Suppressor macrophage (primary cell): Measurements from ENCODE around the gene TMEM248.
"Not testable (repeated sequence)": the region's sequence is repeated elsewhere in the genome, so short reads cannot be mapped to it uniquely, and the experiment has no call there.

Source experiments
- DNase-seq, 4 experiments: peaks; one replicate each; pipeline ENCODE4 v3.0.0-alpha.2; 2020 to 2022

TMEM248 gene

DNA sequence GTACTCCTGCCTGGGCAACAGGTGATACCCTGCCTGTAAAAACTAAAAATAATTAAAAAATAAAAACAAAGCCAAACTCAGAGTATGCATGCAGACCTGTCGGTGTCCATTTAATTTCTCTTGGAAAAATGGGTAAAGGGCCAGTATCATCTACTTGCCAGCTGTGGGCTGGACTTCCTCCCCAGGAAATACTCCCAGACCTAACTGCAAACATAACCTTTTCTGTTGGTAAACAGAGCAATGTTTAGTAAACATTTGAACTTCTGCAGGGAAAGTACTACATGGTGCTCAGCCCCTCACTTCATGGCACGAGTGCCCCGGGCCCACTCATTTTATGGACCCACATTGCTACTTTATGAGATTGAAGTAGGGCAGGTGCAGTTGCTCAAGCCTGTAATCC lies 10.2 kb upstream of the TMEM248 start:
- DNase-seq: no peak

GRCh38 chr7:66911191-66911590 lies 9.8 kb upstream of the TMEM248 start:
- not testable (repeated sequence) for DNase-seq

GRCh38 chr7:66912195-66912594 lies 8.8 kb upstream of the TMEM248 start:
- no peak for DNase-seq

- no peak for DNase-seq
Measured at GRCh38 chr7:66913118-66914037, 7.6 kb upstream of the TMEM248 start.

DNA sequence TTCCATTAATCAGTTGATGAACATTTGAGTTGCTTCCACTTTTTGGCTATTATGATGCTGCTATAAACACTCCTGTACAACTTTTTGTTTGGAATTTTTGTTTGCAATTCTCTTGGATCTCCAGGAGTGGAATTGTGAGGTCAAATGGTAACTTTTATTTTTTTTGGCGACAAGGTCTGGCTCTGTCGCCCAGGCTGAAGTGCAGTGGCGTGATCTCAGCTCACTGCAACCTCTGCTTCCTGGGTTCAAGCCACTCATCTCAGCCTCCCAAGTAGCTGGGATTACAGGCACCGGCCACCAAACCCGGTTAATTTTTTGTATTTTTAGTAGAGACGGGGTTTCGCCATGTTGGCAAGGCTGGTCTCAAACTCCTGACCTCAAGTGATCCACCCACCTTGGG lies 3.1 kb upstream of the TMEM248 start:
- not testable (repeated sequence) for DNase-seq

GRCh38 chr7:66919304-66919703 lies 1.7 kb upstream of the TMEM248 start:
- DNase-seq: no peak

GRCh38 chr7:66919704-66920103 lies 1.3 kb upstream of the TMEM248 start:
- no peak for DNase-seq

GRCh38 chr7:66920256-66920655 lies 769 bp upstream of the TMEM248 start:
- DNase-seq: no peak

DNA sequence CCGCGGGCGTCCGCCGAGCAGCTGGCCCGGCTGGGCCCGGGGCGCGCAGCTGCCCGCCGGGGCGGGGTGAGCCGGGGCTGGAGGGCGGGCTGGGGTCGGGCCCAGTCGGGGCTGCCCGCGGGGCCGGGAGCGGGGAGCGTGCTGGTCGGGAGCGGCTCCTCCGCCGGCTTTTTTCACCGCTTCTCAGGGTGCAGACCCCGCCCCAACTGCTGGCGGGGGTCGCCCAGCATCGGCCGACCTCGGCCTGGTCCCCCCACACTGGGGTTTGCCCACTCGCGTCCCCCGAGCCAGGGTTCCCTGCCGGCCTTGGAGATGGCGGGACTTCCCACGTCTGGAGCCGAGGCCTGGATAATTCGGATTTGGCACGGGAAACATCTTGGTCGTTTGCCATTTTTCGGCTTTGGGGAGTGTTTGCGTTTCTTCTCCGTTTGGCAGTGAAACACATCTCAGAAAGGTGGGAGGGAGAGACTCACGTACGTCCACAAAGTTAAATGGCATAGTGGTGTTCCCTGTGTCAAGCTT lies 432 bp downstream of the TMEM248 start:
- peak; percentile 16 to 42 (median 30) for DNase-seq

DNA sequence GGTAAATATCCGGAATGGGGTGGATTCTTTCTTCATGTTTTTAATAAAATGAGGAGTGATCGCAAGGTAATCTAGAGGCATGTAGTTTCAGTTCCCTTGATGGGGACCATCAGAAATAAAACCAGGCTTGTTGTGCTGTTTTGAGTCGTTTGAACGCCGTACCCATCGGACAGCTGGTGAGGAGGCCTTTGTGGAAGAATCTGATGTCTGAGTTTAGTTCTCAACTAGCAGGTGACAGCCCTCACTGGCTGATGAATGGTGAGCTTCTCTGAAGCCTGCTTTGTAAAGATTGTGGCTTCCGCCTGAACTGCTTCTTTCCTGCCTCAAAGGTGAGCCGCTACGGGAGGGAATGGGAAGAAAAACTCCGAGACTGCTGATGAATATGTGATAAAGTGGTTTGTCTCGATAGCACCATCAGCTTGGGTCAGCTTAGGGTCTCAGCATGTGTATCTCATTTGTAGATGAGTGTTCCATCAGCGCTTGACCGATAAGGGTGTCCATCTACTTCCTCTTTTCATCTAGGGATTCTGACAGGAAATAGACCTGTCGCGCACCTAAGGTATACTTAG lies 977 bp downstream of the TMEM248 start:
- peak in 3 of 4 experiments; percentile 8 to 24 (median 13) for DNase-seq

DNA sequence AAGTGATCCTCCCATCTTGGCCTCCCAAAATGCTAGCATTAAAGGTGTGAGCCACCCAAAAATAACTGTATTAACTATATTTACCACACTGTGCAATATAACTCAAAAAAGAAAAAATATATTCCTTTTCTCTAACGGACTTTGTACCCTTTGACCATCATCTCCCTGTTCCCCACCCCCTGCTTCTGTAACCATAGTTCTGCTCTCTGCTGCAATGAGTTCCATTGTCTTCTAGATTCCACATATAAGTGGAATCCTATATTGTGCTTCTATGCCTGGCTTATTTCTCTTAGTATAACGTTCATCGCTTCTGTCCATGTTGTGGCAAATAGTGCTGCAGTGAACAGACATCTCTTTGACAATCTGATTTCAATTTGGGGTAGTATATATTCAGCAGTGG lies 4.2 kb downstream of the TMEM248 start:
- DNase-seq: no peak

GRCh38 chr7:66927348-66927948 lies 6.4 kb downstream of the TMEM248 start:
- DNase-seq: no peak

DNA sequence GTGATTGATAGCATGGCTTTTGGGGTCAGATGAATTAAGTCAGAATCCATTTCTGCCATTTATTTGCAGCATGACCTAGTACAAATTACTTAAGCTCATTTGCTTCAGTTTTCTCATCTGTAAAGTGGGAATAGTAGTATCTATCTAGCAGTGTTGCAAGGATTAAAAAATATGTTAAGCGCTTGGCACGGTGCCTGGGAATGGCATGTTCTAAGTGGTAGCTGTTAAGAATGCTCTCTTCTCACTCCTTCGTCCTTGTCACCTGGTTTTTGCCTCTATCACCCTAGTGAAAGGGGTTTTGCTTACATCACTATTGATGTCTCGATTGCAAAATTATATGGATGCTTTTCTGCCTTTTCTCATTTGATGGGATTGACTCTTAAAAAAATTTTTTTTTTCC lies 7.4 kb downstream of the TMEM248 start:
- DNase-seq: no peak

GRCh38 chr7:66929165-66929564 lies 8.1 kb downstream of the TMEM248 start:
- DNase-seq: no peak

GRCh38 chr7:66929935-66930334 lies 8.9 kb downstream of the TMEM248 start:
- no peak for DNase-seq

GRCh38 chr7:66930341-66930740 lies 9.3 kb downstream of the TMEM248 start:
- peak in 2 of 4 experiments; percentile 6 to 8 for DNase-seq

DNA sequence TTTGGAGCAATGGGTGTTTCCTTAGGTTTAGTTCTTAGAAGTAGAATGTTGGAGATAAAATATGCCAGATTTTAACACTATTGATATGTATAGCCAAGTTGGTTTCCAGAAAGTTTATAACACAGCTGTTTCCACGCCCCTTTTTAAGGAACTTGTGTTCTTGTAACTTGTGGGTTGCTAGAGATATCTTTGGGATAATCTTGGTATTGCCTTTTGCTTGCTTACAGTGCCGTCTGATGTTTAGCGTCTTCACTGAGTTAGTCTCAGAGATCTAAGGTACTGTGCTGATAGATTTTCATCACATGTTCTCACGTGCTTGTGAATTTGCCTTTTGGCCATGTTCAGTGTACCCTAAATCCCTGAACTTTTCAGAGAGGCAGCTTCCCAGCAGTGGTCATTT lies 12.4 kb downstream of the TMEM248 start:
- no peak for DNase-seq

DNA sequence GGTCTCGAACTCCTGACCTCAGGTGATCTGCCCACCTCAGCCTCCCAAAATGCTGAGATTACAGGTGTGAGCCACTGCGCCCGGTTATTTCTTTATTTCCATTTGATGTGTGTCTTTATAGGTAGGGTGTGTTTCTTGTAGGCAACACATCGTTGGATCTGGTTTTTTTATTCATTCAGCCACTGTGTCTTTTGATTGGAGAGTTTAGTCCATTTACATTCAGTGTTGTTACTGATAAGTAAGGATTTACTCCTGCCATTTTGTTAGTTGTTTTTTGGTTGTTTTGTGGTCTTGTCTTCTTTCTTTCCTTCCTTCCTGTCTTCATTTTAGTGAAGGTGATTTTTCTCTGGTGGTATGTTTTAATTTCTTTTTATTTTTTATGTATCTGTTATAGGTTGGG lies 16.9 kb downstream of the TMEM248 start:
- DNase-seq: no peak

GRCh38 chr7:66939325-66939724 lies 18.3 kb downstream of the TMEM248 start:
- DNase-seq: no peak

GRCh38 chr7:66946545-66946944 lies 25.5 kb downstream of the TMEM248 start:
- no peak for DNase-seq

DNA sequence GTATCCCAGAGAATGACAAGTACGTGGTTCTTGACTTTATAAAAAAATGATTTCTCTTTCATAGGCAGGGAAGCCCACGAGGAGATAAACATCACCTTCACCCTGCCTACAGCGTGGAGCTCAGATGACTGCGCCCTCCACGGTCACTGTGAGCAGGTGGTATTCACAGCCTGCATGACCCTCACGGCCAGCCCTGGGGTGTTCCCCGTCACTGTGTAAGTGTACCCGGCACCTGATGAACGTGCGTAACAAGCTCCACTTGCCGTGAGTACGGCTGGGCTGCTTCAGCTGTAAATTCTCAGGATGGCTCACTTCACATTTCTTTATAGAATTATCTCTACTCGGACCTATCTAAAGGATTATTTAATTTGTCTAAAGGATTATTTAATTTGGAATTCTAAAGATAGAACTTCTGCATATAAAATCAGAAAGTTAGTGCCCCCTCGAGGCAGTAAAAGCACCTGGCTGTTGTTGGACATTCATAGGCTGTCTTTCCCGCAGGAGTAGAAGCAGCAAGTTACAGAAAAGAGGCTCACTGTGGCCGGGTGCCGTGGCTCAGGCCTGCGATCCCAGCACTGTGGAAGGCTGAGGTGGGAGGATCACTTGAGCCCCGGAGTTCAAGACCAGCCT lies 27.6 kb downstream of the TMEM248 start:
- DNase-seq: no peak

GRCh38 chr7:66950311-66950710 lies 29.3 kb downstream of the TMEM248 start:
- no peak for DNase-seq

- DNase-seq: no peak
Measured at GRCh38 chr7:66950763-66951162, 29.7 kb downstream of the TMEM248 start.
